ENCODE results near the gene FBXW7. TPM values are rescaled to one million over a fixed set of nuclear protein-coding genes. Genes with fewer than 3 reads are reported as not detected.

FBXW7 gene
- total RNA-seq, 1 experiment from 2014 or later: 23.0 TPM

- RAD21 ChIA-PET (ENCODE audit: low non-redundant PET in 1 of 2, low total read pairs in 2 of 2, uncharacterized antibody in 2 of 2, unreplicated experiment in 2 of 2): interaction anchor here in 1 of 2 experiments (0.7 kb wide), 1 partner anchor 278 kb away, joined by 3 read pairs; no protein-coding TSS in a partner anchor
- POLR2A ChIA-PET: no interaction called here
- no peak overlapping the region for H2AFZ ChIP-seq (ENCODE audit: low read depth, low read length, poor library complexity, severe bottlenecking)
- no peak overlapping the region for H3K27ac ChIP-seq (ENCODE audit: low read depth, low read length)
- CTCF ChIA-PET: interaction anchor here (0.7 kb wide), 1 partner anchor 1369 kb away, joined by 4 read pairs; no protein-coding TSS in a partner anchor
- H3K4me3 ChIP-seq (replicated peaks in 1 of 2; ENCODE audit: low read depth in 1 of 2, low read length in 2 of 2): no peak overlapping the region
- H3K4me2 ChIP-seq (ENCODE audit: low read length): no peak overlapping the region
- no peaks in the 10 kb centered on the region for H3K9me3 ChIP-seq (ENCODE audit: control insufficient read depth in 1 of 2, insufficient read depth in 1 of 2, low read depth in 1 of 2, low read length in 2 of 2)
- BruUV-seq (replicated peaks): no TSS peak
- DNase-seq (ENCODE audit: low read depth, low spot score): no peak
- no peaks in the 10 kb centered on the region for H3K27me3 ChIP-seq (ENCODE audit: insufficient read depth, low read length)
- peaks cover 67% of the 10 kb centered on the region for H3K79me2 ChIP-seq (ENCODE audit: insufficient read depth, low read length)
- H3K9ac ChIP-seq (ENCODE audit: low read length): no peak overlapping the region
- no peak for ATAC-seq
- H3K9me2 ChIP-seq (ENCODE audit: insufficient read depth): no peaks in the 10 kb centered on the region
- TF ChIP-seq SP1 (IDR thresholded peaks at IDR 0.05; ENCODE audit: low read depth): no peak
- TF ChIP-seq, protein P1, sequence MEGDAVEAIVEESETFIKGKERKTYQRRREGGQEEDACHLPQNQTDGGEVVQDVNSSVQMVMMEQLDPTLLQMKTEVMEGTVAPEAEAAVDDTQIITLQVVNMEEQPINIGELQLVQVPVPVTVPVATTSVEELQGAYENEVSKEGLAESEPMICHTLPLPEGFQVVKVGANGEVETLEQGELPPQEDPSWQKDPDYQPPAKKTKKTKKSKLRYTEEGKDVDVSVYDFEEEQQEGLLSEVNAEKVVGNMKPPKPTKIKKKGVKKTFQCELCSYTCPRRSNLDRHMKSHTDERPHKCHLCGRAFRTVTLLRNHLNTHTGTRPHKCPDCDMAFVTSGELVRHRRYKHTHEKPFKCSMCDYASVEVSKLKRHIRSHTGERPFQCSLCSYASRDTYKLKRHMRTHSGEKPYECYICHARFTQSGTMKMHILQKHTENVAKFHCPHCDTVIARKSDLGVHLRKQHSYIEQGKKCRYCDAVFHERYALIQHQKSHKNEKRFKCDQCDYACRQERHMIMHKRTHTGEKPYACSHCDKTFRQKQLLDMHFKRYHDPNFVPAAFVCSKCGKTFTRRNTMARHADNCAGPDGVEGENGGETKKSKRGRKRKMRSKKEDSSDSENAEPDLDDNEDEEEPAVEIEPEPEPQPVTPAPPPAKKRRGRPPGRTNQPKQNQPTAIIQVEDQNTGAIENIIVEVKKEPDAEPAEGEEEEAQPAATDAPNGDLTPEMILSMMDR (IDR thresholded peaks at IDR 0.05 in 2 of 3, conservative IDR thresholded peaks at IDR 0.05 in 1 of 3; ENCODE audit: borderline replicate concordance in 1 of 3, insufficient read depth in 1 of 3, low read depth in 2 of 3, low read length in 2 of 3): no peak
- TF ChIP-seq CBX3 (IDR thresholded peaks at IDR 0.05; ENCODE audit: low read depth): no peak
- no peak for TF ChIP-seq ELF1 (IDR thresholded peaks at IDR 0.05; ENCODE audit: borderline replicate concordance, low read depth)
- no peak for TF ChIP-seq POLR2AphosphoS5 (IDR thresholded peaks at IDR 0.05; ENCODE audit: low read depth, low read length)
- no peak for TF ChIP-seq ZNF274 (IDR thresholded peaks at IDR 0.05; ENCODE audit: low read depth, low read length)
- TF ChIP-seq FOSL1 (IDR thresholded peaks at IDR 0.05; ENCODE audit: low read depth): no peak
- no peak for TF ChIP-seq ATF3 (IDR thresholded peaks at IDR 0.05)
- TF ChIP-seq YY1 (IDR thresholded peaks at IDR 0.05; ENCODE audit: extremely low read depth, insufficient replicate concordance, low read depth, low read length): no peak
- no peak for TF ChIP-seq CEBPB (IDR thresholded peaks at IDR 0.05; ENCODE audit: low read depth)
- no peak for TF ChIP-seq EZH2phosphoT487 (IDR thresholded peaks at IDR 0.05; ENCODE audit: borderline replicate concordance)
- TF ChIP-seq REST (IDR thresholded peaks at IDR 0.05; ENCODE audit: low read depth): no peak
- H3K36me3 ChIP-seq (ENCODE audit: control insufficient read depth in 1 of 2, insufficient read depth in 2 of 2, low read length in 2 of 2): no peaks in the 10 kb centered on the region
- intact Hi-C loops (cut with micrococcal nuclease): no loop called here
- H4K20me1 ChIP-seq (ENCODE audit: insufficient read depth): no peaks in the 10 kb centered on the region
- H3K4me1 ChIP-seq (ENCODE audit: control insufficient read depth in 1 of 2, insufficient read depth in 2 of 2, low read length in 2 of 2): no peaks in the 10 kb centered on the region
Measured at GRCh38 chr4:152456609-152457008, 79.3 kb downstream of the FBXW7 start.

Measured in HCT116 (cell line).